Ectodermal cell (in vitro differentiated cells): ENCODE results near the gene ATAD3B.
"Not testable (repeated sequence)": the region's sequence is repeated elsewhere in the genome, so short reads cannot be mapped to it uniquely, and the experiment has no call there.

Experiments
- H3K27ac ChIP-seq: 2 replicates; pipeline ENCODE4 v1.7.0; 2013; ENCODE audit warnings: mild to moderate bottlenecking, low read depth, low read length; ENCODE audit not compliant: insufficient read depth, poor library complexity, severe bottlenecking
- H3K27me3 ChIP-seq: 2 replicates; pipeline ENCODE4 v1.7.0; 2013; ENCODE audit warnings: mild to moderate bottlenecking, low read length; ENCODE audit not compliant: insufficient read depth, control insufficient read depth, poor library complexity, severe bottlenecking
- H3K36me3 ChIP-seq: one replicate; pipeline ENCODE4 v1.7.0; 2013; ENCODE audit warnings: low read length; ENCODE audit not compliant: control insufficient read depth, insufficient read depth
- H3K4me1 ChIP-seq: one replicate; pipeline ENCODE4 v1.7.0; 2013; ENCODE audit warnings: low read length; ENCODE audit not compliant: control insufficient read depth, insufficient read depth
- H3K4me3 ChIP-seq: 2 replicates; pipeline ENCODE4 v1.7.0; 2013; ENCODE audit warnings: low read depth, low read length, control low read depth; ENCODE audit not compliant: insufficient read depth
- H3K9me3 ChIP-seq: 2 replicates; pipeline ENCODE4 v1.7.0; 2013; ENCODE audit warnings: mild to moderate bottlenecking, low read length, moderate library complexity; ENCODE audit not compliant: control insufficient read depth
- WGBS, 2 experiments: methylation state at CpG; one replicate each; pipeline ENCODE4 v1.1.7; 2013; ENCODE audit warnings: missing lambda C conversion rate in 2 of 2; 5-methylcytosine and 5-hydroxymethylcytosine counted together

The ATAD3B gene

DNA sequence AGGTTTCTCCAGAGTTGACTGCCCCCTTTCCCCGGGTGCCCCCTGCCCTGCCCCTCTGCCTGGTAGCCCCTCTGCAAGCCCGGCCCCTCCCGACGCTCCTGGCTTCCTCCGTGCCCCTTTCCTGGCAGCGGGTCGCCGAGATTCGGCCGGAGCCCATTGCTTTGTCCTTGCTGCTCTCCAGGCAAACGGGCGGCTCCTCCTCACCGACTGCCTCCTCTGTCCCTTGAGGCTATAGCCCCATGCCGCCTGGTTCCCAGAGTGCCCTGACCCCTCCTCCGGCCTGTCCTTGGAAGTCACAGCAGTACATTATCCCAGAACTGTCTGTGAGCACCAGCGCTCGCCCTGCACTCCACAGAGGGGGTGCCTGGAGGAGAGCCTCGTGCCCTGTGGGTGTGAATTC is 42.1 kb downstream of the ATAD3B start:
- not testable (repeated sequence) for H3K4me3 ChIP-seq, H3K27ac ChIP-seq, H3K9me3 ChIP-seq, H3K4me1 ChIP-seq, H3K27me3 ChIP-seq
- H3K36me3 ChIP-seq, result peaks cover 13% of the 10 kb centered on the region
- WGBS, 2 experiments, result 89 to 90% methylated on average over 15 of the region's 18 CpGs

DNA sequence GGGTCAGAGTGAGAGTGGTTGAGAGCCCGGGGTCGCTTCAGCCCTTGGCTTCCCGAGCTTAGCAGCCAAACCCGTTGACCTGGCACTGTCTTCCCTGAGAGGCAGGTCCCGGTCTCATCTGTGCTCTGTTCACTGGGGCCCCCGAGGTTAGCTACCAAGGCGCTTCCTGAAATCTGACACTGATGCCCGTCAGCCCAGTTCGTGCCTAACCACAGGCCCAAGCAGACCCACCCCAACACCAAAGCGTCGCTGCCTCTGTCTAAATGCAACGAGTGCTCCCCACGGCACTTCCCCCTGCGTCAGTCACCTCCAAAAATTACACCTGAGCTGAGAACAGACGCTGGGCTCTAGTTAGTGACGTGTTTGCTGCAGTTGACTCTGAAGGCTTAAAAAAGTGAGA is 42.8 kb downstream of the ATAD3B start:
- H3K4me3 ChIP-seq, H3K27me3 ChIP-seq, H3K4me1 ChIP-seq, H3K9me3 ChIP-seq, H3K27ac ChIP-seq: not testable (repeated sequence)
- WGBS, 2 experiments, result 91 to 92% methylated on average over 11 of the region's 16 CpGs
- H3K36me3 ChIP-seq, result peaks cover 14% of the 10 kb centered on the region

DNA sequence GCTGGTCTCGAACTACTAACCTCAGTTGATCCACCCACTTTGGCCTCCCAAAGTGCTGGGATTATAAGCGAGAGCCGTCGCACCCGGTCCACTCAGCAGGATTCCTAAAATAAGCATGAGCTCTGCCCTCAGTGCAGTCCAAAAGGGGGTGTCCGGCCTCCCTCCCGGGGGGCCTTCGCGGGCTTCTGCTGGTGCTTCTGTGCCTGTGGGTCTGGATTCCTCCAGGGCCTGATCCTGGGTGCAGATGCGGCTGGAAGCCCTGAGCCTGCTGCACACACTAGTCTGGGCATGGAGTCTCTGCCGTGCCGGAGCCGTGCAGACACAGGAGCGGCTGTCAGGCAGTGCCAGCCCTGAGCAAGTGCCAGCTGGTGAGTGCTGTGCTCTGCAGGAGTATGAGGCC is 45.4 kb downstream of the ATAD3B start:
- H3K27ac ChIP-seq, H3K4me1 ChIP-seq, H3K27me3 ChIP-seq, H3K9me3 ChIP-seq, H3K4me3 ChIP-seq: not testable (repeated sequence)
- 94 to 96% methylated on average over 11 of the region's 14 CpGs for WGBS, 2 experiments
- H3K36me3 ChIP-seq, result peaks cover 18% of the 10 kb centered on the region

DNA sequence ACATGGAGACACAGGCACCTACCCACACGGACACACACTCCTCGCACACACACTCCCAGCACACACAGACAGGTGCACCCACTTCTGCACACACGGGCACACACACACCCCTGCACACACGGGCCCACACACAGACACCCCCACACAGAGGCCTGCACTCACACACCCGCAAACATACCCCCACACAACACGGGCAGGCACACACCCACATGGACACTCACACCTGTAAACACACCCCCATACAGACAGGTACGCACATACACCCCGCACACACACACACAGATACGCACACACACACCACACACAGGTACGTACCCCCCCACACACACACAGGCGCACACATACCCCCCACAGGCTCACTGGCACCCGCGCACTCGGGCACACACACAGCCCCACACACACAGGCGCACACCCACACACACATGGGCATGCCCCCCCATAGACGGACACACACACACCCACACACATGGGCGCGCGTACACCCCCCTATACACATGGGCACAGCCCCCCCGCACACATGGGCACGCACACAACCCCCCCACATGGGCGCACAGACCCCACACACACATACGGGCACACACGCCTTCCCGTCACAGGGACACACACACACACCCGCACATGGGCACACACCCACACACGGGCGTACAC is 46.5 kb downstream of the ATAD3B start:
- 88 to 95% methylated on average over 20 to 27 of the region's 28 CpGs for WGBS, 2 experiments
- Histone ChIP-seq H3K27me3 (no peaks in the 10 kb centered on the region), H3K9me3 (no peaks in the 10 kb centered on the region), H3K4me3 (no peak overlapping the region), H3K36me3 (peaks cover 18% of the 10 kb centered on the region), H3K27ac (no peak overlapping the region), H3K4me1 (no peaks in the 10 kb centered on the region)

DNA sequence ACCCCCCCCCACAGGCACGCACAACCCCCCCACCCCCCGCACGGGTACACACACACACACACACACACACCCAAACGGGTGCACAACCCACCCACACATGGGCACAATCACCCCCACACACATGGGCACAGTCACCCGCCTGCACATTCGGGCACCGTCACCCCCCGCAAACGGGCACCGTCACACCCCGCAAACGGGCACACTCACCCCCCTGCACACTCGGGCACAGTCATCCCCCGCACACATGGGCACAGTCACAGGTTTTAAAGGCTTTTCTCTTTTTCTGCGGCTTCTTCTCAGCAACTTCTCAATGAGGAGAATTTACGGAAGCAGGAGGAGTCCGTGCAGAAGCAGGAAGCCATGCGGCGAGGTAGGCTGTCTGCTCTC is 47.0 kb downstream of the ATAD3B start:
- H3K4me1 ChIP-seq, H3K27me3 ChIP-seq, H3K27ac ChIP-seq, H3K9me3 ChIP-seq, H3K4me3 ChIP-seq: not testable (repeated sequence)
- peaks cover 18% of the 10 kb centered on the region for H3K36me3 ChIP-seq
- WGBS, 2 experiments, result 93 to 96% methylated on average over 15 to 18 of the region's 19 CpGs

DNA sequence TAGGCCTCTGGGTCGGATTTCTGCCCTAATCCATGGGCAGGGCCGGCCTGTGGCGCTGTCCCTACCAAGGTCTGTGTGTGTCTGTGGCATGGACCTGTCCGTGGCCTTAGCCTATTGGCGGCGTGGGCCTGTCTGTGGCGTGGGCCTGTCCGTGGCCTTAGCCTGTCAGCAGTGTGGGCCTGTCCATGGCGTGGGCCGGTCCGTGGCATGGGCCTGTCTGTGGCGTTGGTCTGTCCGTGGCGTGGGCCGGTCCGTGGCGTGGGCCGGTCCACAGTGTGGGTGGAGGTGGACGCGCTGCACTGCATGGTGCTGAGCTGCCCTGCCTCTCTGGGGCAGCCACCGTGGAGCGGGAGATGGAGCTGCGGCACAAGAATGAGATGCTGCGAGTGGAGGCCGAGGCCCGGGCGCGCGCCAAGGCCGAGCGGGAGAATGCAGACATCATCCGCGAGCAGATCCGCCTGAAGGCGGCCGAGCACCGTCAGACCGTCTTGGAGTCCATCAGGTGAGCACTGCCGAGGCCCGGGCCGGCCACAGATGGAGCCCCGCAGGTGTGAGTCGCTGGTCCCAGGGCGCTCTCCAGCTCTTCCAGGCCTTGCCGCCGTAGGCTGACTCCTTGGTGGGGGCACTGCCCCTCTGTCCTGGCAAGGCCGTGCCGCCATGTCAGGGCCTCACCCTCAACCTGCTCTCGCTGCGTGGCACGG is 48.4 kb downstream of the ATAD3B start:
- not testable (repeated sequence) for H3K4me1 ChIP-seq, H3K4me3 ChIP-seq, H3K9me3 ChIP-seq, H3K27me3 ChIP-seq, H3K27ac ChIP-seq
- WGBS, 2 experiments, result 95 to 97% methylated on average over 51 of the region's 51 CpGs
- peaks cover 18% of the 10 kb centered on the region for H3K36me3 ChIP-seq

DNA sequence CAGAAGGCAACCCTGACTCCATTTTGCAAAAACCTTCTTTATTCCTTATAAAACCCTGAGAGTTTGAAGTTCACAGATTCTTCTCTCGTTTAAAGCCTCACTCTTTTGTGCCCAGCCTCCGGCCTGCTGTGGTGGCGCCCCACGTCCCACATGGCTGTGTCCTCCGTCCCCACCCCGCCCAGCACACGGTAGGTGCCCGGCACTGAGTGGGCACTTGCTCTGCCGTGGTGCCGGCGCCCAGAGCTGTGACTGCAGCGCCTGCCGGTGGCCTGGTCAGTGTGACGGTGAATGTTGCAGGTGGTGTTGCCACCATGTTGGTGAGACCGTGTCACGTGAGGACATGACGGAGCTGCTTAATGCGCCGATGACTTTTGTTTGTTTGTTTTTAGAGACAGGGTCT is 49.8 kb downstream of the ATAD3B start:
- Histone ChIP-seq H3K9me3 (no peaks in the 10 kb centered on the region), H3K4me1 (no peaks in the 10 kb centered on the region), H3K4me3 (no peak overlapping the region), H3K36me3 (peaks cover 18% of the 10 kb centered on the region), H3K27me3 (no peaks in the 10 kb centered on the region), H3K27ac (no peak overlapping the region)
- 97% methylated on average over 19 of the region's 19 CpGs for WGBS, 2 experiments

DNA sequence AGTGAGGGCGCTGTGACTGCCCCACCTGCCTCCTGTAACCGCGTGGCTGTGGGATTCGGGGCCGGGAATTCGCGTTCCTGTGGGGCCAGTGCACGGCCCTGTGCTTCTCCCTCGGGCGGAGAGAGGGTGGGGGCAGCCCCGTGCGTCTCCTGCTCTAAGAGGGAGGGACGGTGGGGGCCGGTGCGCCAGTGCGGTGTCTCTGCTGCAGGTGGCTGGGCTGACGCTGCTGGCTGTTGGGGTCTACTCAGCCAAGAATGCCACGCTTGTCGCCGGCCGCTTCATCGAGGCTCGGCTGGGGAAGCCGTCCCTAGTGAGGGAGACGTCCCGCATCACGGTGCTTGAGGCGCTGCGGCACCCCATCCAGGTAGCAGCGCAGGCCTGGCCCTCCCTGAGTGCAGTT is 51.0 kb downstream of the ATAD3B start:
- not testable (repeated sequence) for H3K27ac ChIP-seq, H3K27me3 ChIP-seq, H3K4me3 ChIP-seq, H3K4me1 ChIP-seq, H3K9me3 ChIP-seq
- 95 to 97% methylated on average over 30 of the region's 30 CpGs for WGBS, 2 experiments
- H3K36me3 ChIP-seq, result peaks cover 14% of the 10 kb centered on the region

DNA sequence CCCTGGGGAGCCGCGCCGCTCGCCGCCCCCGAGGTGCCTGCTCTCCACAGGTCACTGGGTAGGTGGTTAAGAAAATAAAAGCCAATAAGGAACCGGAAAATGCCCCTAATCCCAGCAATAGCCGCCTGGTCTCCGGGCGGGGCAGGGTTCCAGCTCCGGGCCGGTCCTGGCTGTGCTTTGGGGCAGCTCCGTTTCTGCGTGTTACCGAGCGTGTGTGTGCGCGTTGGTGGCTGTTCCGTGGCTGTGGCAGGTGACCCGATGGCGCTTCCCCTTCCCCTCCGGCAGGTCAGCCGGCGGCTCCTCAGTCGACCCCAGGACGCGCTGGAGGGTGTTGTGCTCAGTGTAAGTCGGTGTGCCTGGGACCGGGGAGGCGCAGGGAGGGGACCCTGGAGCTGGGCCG is 51.7 kb downstream of the ATAD3B start:
- not testable (repeated sequence) for H3K4me1 ChIP-seq, H3K36me3 ChIP-seq, H3K9me3 ChIP-seq, H3K4me3 ChIP-seq, H3K27me3 ChIP-seq, H3K27ac ChIP-seq
- WGBS, 2 experiments, result 95 to 97% methylated on average over 31 of the region's 31 CpGs

DNA sequence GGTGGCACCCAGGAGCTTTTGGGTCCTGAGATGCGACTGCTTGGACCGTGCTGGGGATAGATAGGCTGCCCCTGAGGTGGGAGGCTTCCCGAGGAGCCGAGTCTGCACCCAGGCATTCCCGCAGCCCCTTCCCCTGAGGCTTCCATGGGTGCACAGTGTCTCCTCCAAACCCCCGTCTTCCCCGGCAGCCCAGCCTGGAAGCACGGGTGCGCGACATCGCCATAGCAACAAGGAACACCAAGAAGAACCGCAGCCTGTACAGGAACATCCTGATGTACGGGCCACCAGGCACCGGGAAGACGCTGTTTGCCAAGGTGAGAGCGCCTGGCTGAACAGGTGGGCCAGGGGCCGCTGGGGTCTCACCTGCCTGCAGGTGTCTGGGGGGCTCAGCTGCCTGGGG is 52.1 kb downstream of the ATAD3B start:
- 95 to 97% methylated on average over 16 to 17 of the region's 17 CpGs for WGBS, 2 experiments
- H3K4me1 ChIP-seq, H3K4me3 ChIP-seq, H3K27me3 ChIP-seq, H3K36me3 ChIP-seq, H3K9me3 ChIP-seq, H3K27ac ChIP-seq: not testable (repeated sequence)
